Neural cell (in vitro differentiated cells): ENCODE measurements around the gene NCOA3. TPM values are rescaled to one million over a fixed set of nuclear protein-coding genes. Genes with fewer than 3 reads are reported as not detected.

Experiments
- H2AFZ ChIP-seq: fragments of 200-600, 300-800 bp; sonication (generic), shearing (Covaris generic); 2 replicates; pipeline ENCODE4 v1.6.0; 2014; ENCODE audit warnings: low read depth, mild to moderate bottlenecking, antibody characterized with exemption, low read length, moderate library complexity
- H3F3A ChIP-seq: fragments of 200-600 bp; shearing (Covaris generic); 2 replicates; pipeline ENCODE4 v1.6.1; 2016; ENCODE audit warnings: mild to moderate bottlenecking, moderate library complexity, mixed read lengths, antibody characterized with exemption, low read length; ENCODE audit not compliant: insufficient read depth, poor library complexity, severe bottlenecking
- H3K27ac ChIP-seq: fragments of 200-600, 300-800 bp; sonication (generic), shearing (Covaris generic); 2 replicates; pipeline ENCODE4 v1.5.1; 2014; ENCODE audit warnings: mild to moderate bottlenecking, low read length, moderate library complexity
- H3K27me3 ChIP-seq: fragments of 300-800, 200-600 bp; sonication (generic), shearing (Covaris generic); 2 replicates; pipeline ENCODE4 v1.6.0; 2014; ENCODE audit warnings: mild to moderate bottlenecking, low read depth, low read length, moderate library complexity; ENCODE audit not compliant: insufficient read depth
- H3K36me3 ChIP-seq: fragments of 300-800, 200-600 bp; sonication (generic), shearing (Covaris generic); 2 replicates; pipeline ENCODE4 v1.5.1; 2014; ENCODE audit warnings: mild to moderate bottlenecking, antibody characterized with exemption, low read length, moderate library complexity; ENCODE audit not compliant: insufficient read depth
- H3K4me2 ChIP-seq: fragments of 300-800, 200-600 bp; sonication (generic), shearing (Covaris generic); 2 replicates; pipeline ENCODE4 v1.6.0; 2014; ENCODE audit warnings: mild to moderate bottlenecking, low read length
- H3K4me3 ChIP-seq: fragments of 300-800, 200-600 bp; sonication (generic), shearing (Covaris generic); 2 replicates; pipeline ENCODE4 v1.5.1; 2014; ENCODE audit warnings: mild to moderate bottlenecking, low read length, moderate library complexity
- H3K79me2 ChIP-seq: fragments of 200-600 bp; shearing (Covaris generic); replicated peaks from 2 replicates; pipeline ENCODE4 v1.6.0; 2014; ENCODE audit warnings: mild to moderate bottlenecking, low read length, moderate library complexity; ENCODE audit not compliant: insufficient read depth
- H3K9ac ChIP-seq: fragments of 300-800, 200-600 bp; sonication (generic), shearing (Covaris generic); 2 replicates; pipeline ENCODE4 v1.6.1; 2016; ENCODE audit warnings: mild to moderate bottlenecking, low read length, mixed read lengths
- H3K9me2 ChIP-seq: fragments of 200-600 bp; shearing (Covaris generic); 2 replicates; pipeline ENCODE4 v1.6.1; 2016; ENCODE audit warnings: mild to moderate bottlenecking, low read length, mixed read lengths; ENCODE audit not compliant: insufficient read depth
- H3K9me3 ChIP-seq: fragments of 200-600, 300-800 bp; sonication (generic), shearing (Covaris generic); 2 replicates; pipeline ENCODE4 v1.6.1; 2016; ENCODE audit warnings: mild to moderate bottlenecking, mixed run types, low read length, moderate library complexity, mixed read lengths
- H4K20me1 ChIP-seq: fragments of 200-600 bp; shearing (Covaris generic); 2 replicates; pipeline ENCODE4 v1.6.1; 2016; ENCODE audit warnings: mild to moderate bottlenecking, mixed run types; ENCODE audit not compliant: insufficient read depth
- CTCF ChIP-seq: fragments of 450-650 bp; IDR thresholded peaks from 2 replicates; pipeline ENCODE4 v1.5.1; 2014; ENCODE audit warnings: antibody characterized with exemption, mild to moderate bottlenecking, moderate library complexity; ENCODE audit not compliant: poor library complexity, severe bottlenecking
- EP300 ChIP-seq: fragments of 450-650 bp; conservative IDR thresholded peaks from 2 replicates; pipeline ENCODE4 v1.6.1; 2014; ENCODE audit warnings: antibody characterized with exemption, mild to moderate bottlenecking, moderate library complexity; ENCODE audit not compliant: poor library complexity, severe bottlenecking
- EZH2 ChIP-seq: fragments of 200-600, 300-800 bp; shearing (Covaris generic), sonication (generic); IDR thresholded peaks from 2 replicates; pipeline ENCODE4 v1.6.1; 2014; ENCODE audit warnings: antibody characterized with exemption, low read length, borderline replicate concordance, mild to moderate bottlenecking; ENCODE audit not compliant: insufficient read depth, poor library complexity, severe bottlenecking
- MXI1 ChIP-seq: fragments of 450-650 bp; conservative IDR thresholded peaks from 2 replicates; pipeline ENCODE4 v1.6.1; 2014; ENCODE audit warnings: antibody characterized with exemption, mild to moderate bottlenecking; ENCODE audit not compliant: poor library complexity, severe bottlenecking
- POLR2AphosphoS5 ChIP-seq: IDR thresholded peaks from 2 replicates; pipeline ENCODE4 v1.6.1; 2012
- RAD21 ChIP-seq: fragments of 450-650 bp; conservative IDR thresholded peaks from 2 replicates; pipeline ENCODE4 v1.6.1; 2014; ENCODE audit warnings: antibody characterized with exemption, mild to moderate bottlenecking, moderate library complexity
- REST ChIP-seq: IDR thresholded peaks from 2 replicates; pipeline ENCODE4 v1.6.1; 2012; ENCODE audit warnings: borderline replicate concordance
- SMC3 ChIP-seq: fragments of 450-650 bp; conservative IDR thresholded peaks from 2 replicates; pipeline ENCODE4 v1.6.1; 2014; ENCODE audit warnings: antibody characterized with exemption, mild to moderate bottlenecking, moderate library complexity; ENCODE audit not compliant: poor library complexity
- TAF1 ChIP-seq: IDR thresholded peaks from 2 replicates; pipeline ENCODE4 v1.6.1; 2012; ENCODE audit warnings: low read depth
- polyA plus RNA-seq: library from polyadenylated mRNA; depleted of rRNA; stranded (reverse); fragments of >200 nt; gene quantifications from 2 replicates; pipeline ENCODE4 v1.2.3, GENCODE V29; 2014

NCOA3 gene
- polyA plus RNA-seq, 1 donor from 2014 or later: 14.2 TPM

GRCh38 chr20:47535994-47536393 is 34.3 kb downstream of the NCOA3 start:
- H3K27ac ChIP-seq: no peak overlapping the region
- H4K20me1 ChIP-seq: no peaks in the 10 kb centered on the region
- H3K79me2 ChIP-seq: no peaks in the 10 kb centered on the region
- H3K27me3 ChIP-seq: no peaks in the 10 kb centered on the region
- no peak overlapping the region for H3K4me2 ChIP-seq
- no peaks in the 10 kb centered on the region for H3K9me3 ChIP-seq
- H2AFZ ChIP-seq: no peak overlapping the region
- no peak overlapping the region for H3K9ac ChIP-seq
- TF ChIP-seq TAF1 (no peak), RAD21 (no peak), SMC3 (no peak), EP300 (no peak), REST (no peak), CTCF (no peak), EZH2 (no peak), MXI1 (no peak), POLR2AphosphoS5 (no peak)
- no peaks in the 10 kb centered on the region for H3K9me2 ChIP-seq
- no peaks in the 10 kb centered on the region for H3F3A ChIP-seq
- H3K36me3 ChIP-seq: no peaks in the 10 kb centered on the region
- H3K4me3 ChIP-seq: no peak overlapping the region

GRCh38 chr20:47540443-47541354 is 39.0 kb downstream of the NCOA3 start:
- H3K4me2 ChIP-seq: no peak overlapping the region
- H3K4me3 ChIP-seq: no peak overlapping the region
- no peaks in the 10 kb centered on the region for H4K20me1 ChIP-seq
- H3K27ac ChIP-seq: no peak overlapping the region
- no peak overlapping the region for H3K9ac ChIP-seq
- H2AFZ ChIP-seq: no peak overlapping the region
- TF ChIP-seq EZH2 (no peak), CTCF (no peak), EP300 (no peak)
- no peaks in the 10 kb centered on the region for H3K9me2 ChIP-seq
- H3K36me3 ChIP-seq: no peaks in the 10 kb centered on the region
- H3K9me3 ChIP-seq: no peaks in the 10 kb centered on the region
- no peaks in the 10 kb centered on the region for H3K27me3 ChIP-seq
- no peaks in the 10 kb centered on the region for H3F3A ChIP-seq
- no peaks in the 10 kb centered on the region for H3K79me2 ChIP-seq
